Right lung (tissue), 10 donors: ENCODE data around the gene MTRF1L. TPM values are rescaled to one million over a fixed set of nuclear protein-coding genes. Genes with fewer than 3 reads are reported as not detected.
A peak's percentile ranks its signal among the peaks of the same experiment; 100 is the strongest.

ENCODE experiments used
- DNase-seq, 2 donors: peaks; one replicate each; pipeline ENCODE4 v3.0.0-alpha.2; 2013
- long read RNA-seq, 8 donors: transcript quantifications; one replicate each; lab custom pipeline, GENCODE V29; 2026
- polyA plus RNA-seq, 5 donors: library from polyadenylated mRNA; unstranded; fragments of 120-200 nt; gene quantifications; one replicate each; pipeline versions ENCODE4 v1.2.1 to v1.2.3, GENCODE V29; 2013; ENCODE audit warnings: inconsistent platforms in 1 of 5, low replicate concordance in 1 of 5; ENCODE audit not compliant: insufficient read length in 5 of 5, insufficient read depth in 1 of 5

The MTRF1L gene
- polyA plus RNA-seq: 10 to 100 TPM; 14.7 to 28.0 (median 23.2) TPM
- long read RNA-seq, donor 1, transcript MTRF1L-209 (2 exons, 447 nt): major isoform, 6 of 13 reads
- long read RNA-seq, donor 1, partial matches to known transcripts: 0 of 13 reads
- long read RNA-seq, donor 1, other reads (novel, unspliced or antisense): 0 of 13 reads
- long read RNA-seq, donor 2, partial matches to known transcripts: 6 of 9 reads
- long read RNA-seq, donor 2, other reads (novel, unspliced or antisense): 0 of 9 reads
- long read RNA-seq, donor 3, partial matches to known transcripts: 0 of 5 reads
- long read RNA-seq, donor 3, other reads (novel, unspliced or antisense): 0 of 5 reads
- long read RNA-seq, donor 4, partial matches to known transcripts: 0 of 2 reads
- long read RNA-seq, donor 4, other reads (novel, unspliced or antisense): 0 of 2 reads
- long read RNA-seq, donor 5, partial matches to known transcripts: 0 of 6 reads
- long read RNA-seq, donor 5, other reads (novel, unspliced or antisense): 0 of 6 reads
- long read RNA-seq, donor 6, partial matches to known transcripts: 0 of 8 reads
- long read RNA-seq, donor 6, other reads (novel, unspliced or antisense): 0 of 8 reads
- long read RNA-seq, donor 7, partial matches to known transcripts: 0 of 3 reads
- long read RNA-seq, donor 7, other reads (novel, unspliced or antisense): 0 of 3 reads
- long read RNA-seq, donor 8, partial matches to known transcripts: 0 of 5 reads
- long read RNA-seq, donor 8, other reads (novel, unspliced or antisense): 0 of 5 reads

- DNase-seq: peak; percentile 94
Observed at GRCh38 chr6:153002613-153003365, at the start of gene MTRF1L. MTRF1L (minus strand) TSS chr6:153002709; CDS start chr6:153002685, 24 bp downstream.

- DNase-seq: no peak
Observed at GRCh38 chr6:153051801-153052200, 49.3 kb upstream of the MTRF1L start.

- DNase-seq: no peak
Observed at GRCh38 chr6:153048631-153049030, 46.1 kb upstream of the MTRF1L start.

GRCh38 chr6:153047386-153047785, 44.9 kb upstream of the MTRF1L start:
- no peak for DNase-seq

GRCh38 chr6:153045271-153045670, 42.8 kb upstream of the MTRF1L start:
- DNase-seq: no peak

GRCh38 chr6:153044295-153044694, 41.8 kb upstream of the MTRF1L start:
- DNase-seq: no peak

GRCh38 chr6:153043719-153044118, 41.2 kb upstream of the MTRF1L start:
- DNase-seq: no peak

- no peak for DNase-seq
Observed at GRCh38 chr6:153038378-153039057, 36.0 kb upstream of the MTRF1L start.

- no peak for DNase-seq
Observed at GRCh38 chr6:153034139-153034538, 31.6 kb upstream of the MTRF1L start.

- DNase-seq: peak; percentile 12 to 22
Observed at GRCh38 chr6:153032255-153032882, 29.9 kb upstream of the MTRF1L start.

GRCh38 chr6:153031335-153031955, 28.9 kb upstream of the MTRF1L start:
- no peak for DNase-seq

GRCh38 chr6:153028963-153029362, 26.5 kb upstream of the MTRF1L start:
- DNase-seq: no peak

- DNase-seq: no peak
Observed at GRCh38 chr6:153028286-153028685, 25.8 kb upstream of the MTRF1L start.

- no peak for DNase-seq
Observed at GRCh38 chr6:153027480-153027879, 25.0 kb upstream of the MTRF1L start.

- no peak for DNase-seq
Observed at GRCh38 chr6:153024709-153025017, 22.2 kb upstream of the MTRF1L start.

GRCh38 chr6:153023977-153024708, 21.6 kb upstream of the MTRF1L start:
- peak; percentile 28 to 38 for DNase-seq

GRCh38 chr6:153018355-153018754, 15.8 kb upstream of the MTRF1L start:
- DNase-seq: no peak

- DNase-seq: no peak
Observed at GRCh38 chr6:153016846-153017245, 14.3 kb upstream of the MTRF1L start.

GRCh38 chr6:153015094-153015640, 12.7 kb upstream of the MTRF1L start:
- DNase-seq: no peak

- DNase-seq: no peak
Observed at GRCh38 chr6:153013438-153013837, 10.9 kb upstream of the MTRF1L start.
